ENCODE measurements around the gene PDGFRB.
A peak's percentile ranks its signal among the peaks of the same experiment; 100 is the strongest.

The PDGFRB gene

DNA sequence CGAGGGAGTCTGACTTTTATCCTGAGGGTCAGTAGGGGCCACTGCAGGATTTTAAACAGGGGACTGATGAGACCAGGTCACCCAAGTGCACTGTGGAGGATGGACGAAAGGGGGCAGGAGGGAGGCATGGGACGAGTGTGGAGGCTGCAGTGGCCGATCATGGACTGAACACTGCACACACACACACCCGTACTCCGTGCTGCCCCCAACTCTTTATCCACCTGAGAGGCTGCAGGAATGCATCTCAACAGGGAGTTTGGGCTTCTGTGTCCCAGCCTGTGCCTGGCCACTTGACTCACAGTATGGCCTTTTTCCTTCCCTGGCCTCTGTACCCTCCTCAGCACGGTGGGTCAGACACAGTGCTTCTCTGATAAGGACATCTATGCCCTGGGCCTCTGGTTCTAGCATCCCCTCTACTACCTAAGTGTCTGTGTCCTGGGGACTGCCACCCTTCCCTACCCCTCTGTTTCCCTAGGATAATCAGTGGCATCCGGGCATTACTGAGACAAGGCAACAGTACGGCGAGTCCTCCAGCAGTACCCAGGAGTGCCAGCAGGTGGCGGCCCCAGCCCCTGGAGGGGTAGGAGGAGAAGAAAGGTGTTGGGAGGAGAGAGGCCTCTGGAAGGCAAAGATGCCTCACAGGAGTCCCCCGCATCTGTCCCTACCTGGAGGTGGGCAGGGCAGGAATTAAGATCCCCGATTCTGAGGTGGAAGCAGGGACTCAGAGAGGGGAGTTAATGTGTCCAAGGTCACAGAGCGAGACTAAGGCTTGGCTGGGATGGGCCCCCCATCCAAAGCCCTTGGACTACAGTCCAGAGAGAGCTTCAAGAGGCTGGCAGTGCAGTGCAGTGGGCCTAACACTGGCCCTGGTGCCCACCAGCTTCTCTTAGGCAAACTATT is 5.8 kb upstream of the PDGFRB start:
- Histone ChIP-seq H3K4me1 (ENCODE audit: insufficient read depth, low read length) (peaks cover 18% of the 10 kb centered on the region), H3K9me3 (ENCODE audit: low read length) (no peaks in the 10 kb centered on the region), H3K27me3 (ENCODE audit: control insufficient read depth in 1 of 2, insufficient read depth in 2 of 2, low read length in 2 of 2) (no peaks in the 10 kb centered on the region), H3K36me3 (ENCODE audit: insufficient read depth, low read length) (no peaks in the 10 kb centered on the region), H3K9ac (ENCODE audit: low read length) (no peak overlapping the region), H3K4me3 (ENCODE audit: low read depth in 1 of 2, low read length in 2 of 2) (no peak overlapping the region), H3K27ac (ENCODE audit: low read depth, low read length) (no peak overlapping the region)

DNA sequence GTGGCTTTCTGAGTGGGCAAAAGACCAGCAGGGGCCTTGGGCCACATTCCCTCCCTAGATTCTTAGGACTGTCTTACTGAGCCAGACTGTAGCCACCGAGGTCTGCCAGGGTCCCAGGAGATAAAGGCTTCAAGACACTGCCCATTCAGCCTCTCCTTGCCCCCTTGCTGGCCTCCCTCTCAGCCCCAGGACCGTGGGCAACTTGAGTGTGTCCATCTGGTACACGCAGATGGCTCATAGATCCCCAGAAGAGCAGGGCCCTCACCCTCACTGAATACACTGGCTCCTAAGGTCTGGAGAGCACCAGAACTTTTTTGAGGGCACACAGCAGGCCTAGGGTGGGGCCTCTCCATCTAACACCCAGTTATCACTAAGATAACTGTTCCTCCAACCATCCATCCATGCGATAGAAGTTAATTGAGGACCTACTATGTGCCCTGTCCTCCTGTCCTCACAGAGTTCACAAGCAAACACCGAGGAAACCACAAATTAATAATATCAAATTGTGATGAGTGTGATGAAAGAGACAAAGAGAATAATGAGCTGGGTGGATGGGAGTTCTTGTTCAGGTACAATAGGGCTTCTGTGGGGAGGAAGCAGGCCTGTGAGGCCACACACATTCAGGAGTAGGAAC is 4.9 kb upstream of the PDGFRB start:
- H3K4me3 ChIP-seq (ENCODE audit: low read depth in 1 of 2, low read length in 2 of 2): no peak overlapping the region
- H3K9ac ChIP-seq (ENCODE audit: low read length): no peak overlapping the region
- no peak overlapping the region for H3K27ac ChIP-seq (ENCODE audit: low read depth, low read length)
- H3K36me3 ChIP-seq (ENCODE audit: insufficient read depth, low read length): no peaks in the 10 kb centered on the region
- H3K27me3 ChIP-seq (ENCODE audit: control insufficient read depth in 1 of 2, insufficient read depth in 2 of 2, low read length in 2 of 2): no peaks in the 10 kb centered on the region
- peaks cover 24% of the 10 kb centered on the region for H3K4me1 ChIP-seq (ENCODE audit: insufficient read depth, low read length)
- no peaks in the 10 kb centered on the region for H3K9me3 ChIP-seq (ENCODE audit: low read length)

- H3K4me1 ChIP-seq (ENCODE audit: insufficient read depth, low read length): peaks cover 21% of the 10 kb centered on the region
- no peaks in the 10 kb centered on the region for H3K9me3 ChIP-seq (ENCODE audit: low read length)
- no peaks in the 10 kb centered on the region for H3K36me3 ChIP-seq (ENCODE audit: insufficient read depth, low read length)
- H3K27ac ChIP-seq (ENCODE audit: low read depth, low read length): no peak overlapping the region
- no peaks in the 10 kb centered on the region for H3K27me3 ChIP-seq (ENCODE audit: control insufficient read depth in 1 of 2, insufficient read depth in 2 of 2, low read length in 2 of 2)
- no peak overlapping the region for H3K9ac ChIP-seq (ENCODE audit: low read length)
- no peak overlapping the region for H3K4me3 ChIP-seq (ENCODE audit: low read depth in 1 of 2, low read length in 2 of 2)
These were observed 4.1 kb upstream of the PDGFRB start for GRCh38 chr5:150159741-150160179.

DNA sequence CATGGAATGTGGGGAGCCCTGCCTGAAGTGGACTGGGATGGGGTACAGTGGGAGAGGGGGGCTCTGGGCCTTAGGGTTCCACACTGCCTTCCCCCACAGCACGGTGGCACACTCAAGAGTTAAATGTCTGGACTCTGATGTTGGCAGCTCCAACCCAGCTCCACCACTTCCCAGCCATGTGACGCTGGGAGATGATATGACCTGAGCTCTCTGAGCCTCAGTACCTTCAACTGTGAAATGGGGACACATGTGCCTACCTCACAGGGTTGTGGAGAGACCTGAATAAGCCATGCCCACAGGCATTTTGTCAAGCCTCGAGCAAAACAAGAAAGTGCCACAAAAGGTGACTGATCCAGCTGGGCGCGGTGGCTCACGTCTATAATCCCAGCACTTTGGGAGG is 3.4 kb upstream of the PDGFRB start:
- Histone ChIP-seq H3K27me3 (ENCODE audit: control insufficient read depth in 1 of 2, insufficient read depth in 2 of 2, low read length in 2 of 2) (no peaks in the 10 kb centered on the region), H3K9me3 (ENCODE audit: low read length) (no peaks in the 10 kb centered on the region), H3K36me3 (ENCODE audit: insufficient read depth, low read length) (no peaks in the 10 kb centered on the region), H3K27ac (ENCODE audit: low read depth, low read length) (no peak overlapping the region), H3K4me1 (ENCODE audit: insufficient read depth, low read length) (peaks cover 15% of the 10 kb centered on the region), H3K9ac (ENCODE audit: low read length) (no peak overlapping the region), H3K4me3 (ENCODE audit: low read depth in 1 of 2, low read length in 2 of 2) (no peak overlapping the region)

DNA sequence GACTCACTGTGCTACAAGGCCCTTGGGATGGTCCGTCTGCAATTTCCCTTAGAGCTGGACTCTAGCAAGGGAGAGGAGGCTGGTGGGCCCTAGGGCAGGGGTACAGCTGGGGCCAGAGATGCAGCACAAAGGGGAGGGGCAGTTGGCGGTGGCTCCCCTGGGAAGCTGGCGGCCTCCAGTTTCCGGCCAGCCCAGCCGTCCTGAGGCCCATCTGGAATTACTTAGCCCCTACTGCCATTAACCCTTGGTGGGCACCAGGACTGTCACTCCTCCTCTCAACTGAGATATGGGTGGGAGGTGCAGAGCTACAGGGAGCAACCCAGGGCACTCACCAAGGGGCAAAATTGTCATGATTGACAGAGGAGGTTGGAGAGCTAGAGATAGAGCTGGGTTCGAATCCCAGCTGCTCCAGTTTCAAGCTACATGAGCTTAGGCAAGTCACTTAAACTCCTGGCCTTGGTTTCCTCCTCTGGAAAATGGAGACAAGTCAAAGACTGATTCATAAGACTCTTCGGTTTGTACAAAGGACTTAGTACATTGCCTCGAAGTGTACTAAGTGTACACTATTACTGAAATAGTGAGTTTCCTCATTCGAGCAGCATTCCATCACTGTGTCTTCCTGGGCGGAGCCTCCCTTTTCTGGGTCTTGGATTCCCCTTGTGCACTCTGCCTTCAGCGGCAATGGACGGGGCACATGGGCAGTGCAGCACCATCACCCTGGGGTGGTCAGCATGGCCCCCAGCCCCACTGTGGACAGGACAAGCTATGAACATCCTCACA is 2.7 kb upstream of the PDGFRB start:
- Histone ChIP-seq H3K9me3 (ENCODE audit: low read length) (no peaks in the 10 kb centered on the region), H3K27me3 (ENCODE audit: control insufficient read depth in 1 of 2, insufficient read depth in 2 of 2, low read length in 2 of 2) (no peaks in the 10 kb centered on the region), H3K27ac (ENCODE audit: low read depth, low read length) (peak overlapping the region; percentile 10), H3K36me3 (ENCODE audit: insufficient read depth, low read length) (no peaks in the 10 kb centered on the region), H3K4me3 (ENCODE audit: low read depth in 1 of 2, low read length in 2 of 2) (no peak overlapping the region), H3K9ac (ENCODE audit: low read length) (no peak overlapping the region), H3K4me1 (ENCODE audit: insufficient read depth, low read length) (peaks cover 15% of the 10 kb centered on the region)

DNA sequence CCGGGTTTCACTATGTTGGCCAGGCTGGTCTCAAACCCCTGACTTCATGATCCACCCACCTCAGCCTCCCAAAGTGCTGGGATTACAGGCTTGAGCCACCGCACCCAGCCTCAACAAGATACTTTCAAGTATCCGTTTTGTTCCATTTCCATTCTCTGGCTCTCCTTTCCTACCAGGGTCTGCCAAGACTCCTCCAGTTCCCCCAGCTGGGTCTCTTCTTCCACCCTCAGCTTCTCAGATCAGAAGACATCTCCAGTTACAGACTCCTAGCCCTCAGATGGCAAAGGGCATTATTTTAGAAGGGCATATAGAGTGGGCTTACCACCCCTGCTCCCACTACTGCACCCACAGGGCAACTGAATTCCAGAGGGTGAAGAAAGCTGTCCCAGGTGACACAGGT is 1.5 kb upstream of the PDGFRB start:
- no peak overlapping the region for H3K27ac ChIP-seq (ENCODE audit: low read depth, low read length)
- H3K9ac ChIP-seq (ENCODE audit: low read length): no peak overlapping the region
- H3K27me3 ChIP-seq (ENCODE audit: control insufficient read depth in 1 of 2, insufficient read depth in 2 of 2, low read length in 2 of 2): no peaks in the 10 kb centered on the region
- peaks cover 15% of the 10 kb centered on the region for H3K4me1 ChIP-seq (ENCODE audit: insufficient read depth, low read length)
- no peaks in the 10 kb centered on the region for H3K36me3 ChIP-seq (ENCODE audit: insufficient read depth, low read length)
- no peaks in the 10 kb centered on the region for H3K9me3 ChIP-seq (ENCODE audit: low read length)
- H3K4me3 ChIP-seq (ENCODE audit: low read depth in 1 of 2, low read length in 2 of 2): no peak overlapping the region

DNA sequence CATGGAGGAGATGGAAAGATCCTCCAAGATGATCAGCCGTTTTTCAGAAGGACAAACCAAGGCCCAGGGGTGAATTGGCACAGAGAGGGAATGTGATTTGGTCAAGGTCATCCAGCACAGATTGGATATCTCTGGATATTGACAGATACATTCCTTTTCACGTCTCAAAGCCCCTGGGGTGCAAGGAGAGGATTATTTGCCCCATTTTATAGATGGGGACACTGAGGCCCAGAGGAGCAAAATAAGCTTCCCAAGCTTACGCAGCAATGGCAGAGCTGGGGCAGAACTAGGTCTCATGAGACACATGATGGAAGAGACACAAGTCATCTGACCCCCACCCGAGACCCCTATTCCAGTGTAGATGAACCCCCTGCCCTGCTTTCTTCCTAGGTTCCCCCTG is 895 bp upstream of the PDGFRB start:
- peak overlapping the region in 1 of 2 donors; percentile 72 for H3K4me3 ChIP-seq (ENCODE audit: low read depth in 1 of 2, low read length in 2 of 2)
- H3K36me3 ChIP-seq (ENCODE audit: insufficient read depth, low read length): no peaks in the 10 kb centered on the region
- peak overlapping the region; percentile 13 for H3K27ac ChIP-seq (ENCODE audit: low read depth, low read length)
- no peak overlapping the region for H3K9ac ChIP-seq (ENCODE audit: low read length)
- H3K27me3 ChIP-seq (ENCODE audit: control insufficient read depth in 1 of 2, insufficient read depth in 2 of 2, low read length in 2 of 2): no peaks in the 10 kb centered on the region
- peaks cover 15% of the 10 kb centered on the region for H3K4me1 ChIP-seq (ENCODE audit: insufficient read depth, low read length)
- H3K9me3 ChIP-seq (ENCODE audit: low read length): no peaks in the 10 kb centered on the region

DNA sequence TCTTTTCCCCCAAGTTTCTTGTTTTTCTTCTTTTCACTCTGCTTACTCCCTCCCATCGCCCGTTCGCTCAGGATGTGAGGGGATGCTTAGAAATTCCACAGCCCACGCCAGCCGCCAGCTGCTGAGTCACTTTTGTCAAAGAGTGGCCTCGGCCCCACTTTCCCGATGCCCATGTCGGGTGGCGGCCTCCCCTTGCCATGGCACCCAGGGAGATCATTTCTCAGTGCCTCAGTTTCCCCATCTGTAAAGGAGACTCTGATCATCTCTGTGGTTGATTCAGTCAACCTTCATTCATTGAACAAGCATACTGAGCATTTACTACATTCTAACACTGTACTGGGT is 353 bp upstream of the PDGFRB start:
- peaks cover 18% of the 10 kb centered on the region for H3K4me1 ChIP-seq (ENCODE audit: insufficient read depth, low read length)
- no peaks in the 10 kb centered on the region for H3K9me3 ChIP-seq (ENCODE audit: low read length)
- no peaks in the 10 kb centered on the region for H3K27me3 ChIP-seq (ENCODE audit: control insufficient read depth in 1 of 2, insufficient read depth in 2 of 2, low read length in 2 of 2)
- peak overlapping the region; percentile 13 for H3K27ac ChIP-seq (ENCODE audit: low read depth, low read length)
- peak overlapping the region; percentile 49 to 72 for H3K4me3 ChIP-seq (ENCODE audit: low read depth in 1 of 2, low read length in 2 of 2)
- no peak overlapping the region for H3K9ac ChIP-seq (ENCODE audit: low read length)
- H3K36me3 ChIP-seq (ENCODE audit: insufficient read depth, low read length): no peaks in the 10 kb centered on the region

DNA sequence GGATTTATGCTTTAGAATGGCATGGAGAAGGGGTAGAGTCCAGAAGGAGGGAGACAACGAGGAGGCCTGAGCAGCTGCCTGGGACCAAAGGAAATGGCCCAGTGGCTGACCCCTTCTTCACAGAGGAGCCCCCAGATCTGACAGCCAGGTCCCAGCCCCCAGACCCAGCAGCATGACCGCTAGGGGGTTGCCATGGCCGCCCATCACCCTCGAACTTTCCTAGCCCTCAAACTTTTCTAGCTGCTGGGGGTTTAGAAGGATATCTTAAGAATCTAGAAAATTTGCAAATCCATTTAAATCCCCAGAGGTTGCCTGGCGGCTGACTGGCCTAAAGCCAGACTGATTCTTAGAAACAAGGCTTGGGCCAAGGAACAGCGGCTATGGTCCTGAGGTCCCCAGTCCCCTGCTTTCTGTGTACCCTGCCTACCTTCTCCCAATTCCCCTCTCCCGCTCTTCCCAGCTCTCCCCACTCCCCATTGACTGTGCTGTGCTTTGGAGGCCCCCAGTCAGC is 972 bp downstream of the PDGFRB start:
- H3K9me3 ChIP-seq (ENCODE audit: low read length): no peaks in the 10 kb centered on the region
- peaks cover 28% of the 10 kb centered on the region for H3K4me1 ChIP-seq (ENCODE audit: insufficient read depth, low read length)
- peak overlapping the region; percentile 24 for H3K27ac ChIP-seq (ENCODE audit: low read depth, low read length)
- H3K9ac ChIP-seq (ENCODE audit: low read length): peak overlapping the region; percentile 61
- H3K4me3 ChIP-seq (ENCODE audit: low read depth in 1 of 2, low read length in 2 of 2): peak overlapping the region; percentile 49 to 72
- H3K36me3 ChIP-seq (ENCODE audit: insufficient read depth, low read length): no peaks in the 10 kb centered on the region
- H3K27me3 ChIP-seq (ENCODE audit: control insufficient read depth in 1 of 2, insufficient read depth in 2 of 2, low read length in 2 of 2): no peaks in the 10 kb centered on the region

DNA sequence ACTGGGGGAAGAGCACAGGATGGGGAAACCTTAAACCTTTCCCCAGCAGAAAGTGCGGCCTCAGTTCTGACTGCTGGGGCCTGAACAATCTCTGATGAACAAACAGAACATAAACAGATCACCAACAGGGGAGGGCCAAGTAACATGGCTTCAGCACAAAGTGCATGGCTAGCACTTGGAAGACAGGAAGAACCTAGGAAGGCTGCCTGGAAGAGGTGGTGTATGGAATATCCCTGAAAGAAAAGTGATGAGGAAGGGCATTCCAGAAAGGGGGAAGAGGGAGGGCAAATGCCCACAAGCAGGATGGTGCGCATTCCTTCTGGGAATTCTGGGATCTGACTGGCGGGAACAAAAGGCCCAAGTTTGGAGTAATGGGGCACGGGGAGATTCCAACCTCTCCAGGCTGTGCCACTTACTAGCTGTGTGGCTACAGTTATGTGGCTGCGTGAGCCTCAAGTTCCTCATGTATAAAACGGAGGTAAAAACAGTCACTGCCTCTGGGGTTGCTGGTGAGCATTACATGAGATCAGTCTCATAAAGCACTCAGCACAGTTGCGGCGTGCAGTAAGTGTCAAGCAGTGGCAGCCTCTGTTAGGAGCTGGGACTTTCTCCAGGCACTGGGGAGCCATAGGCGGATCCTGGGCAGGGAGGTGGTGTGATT is 1.6 kb downstream of the PDGFRB start:
- Histone ChIP-seq H3K9ac (ENCODE audit: low read length) (peak overlapping the region; percentile 61), H3K4me3 (ENCODE audit: low read depth in 1 of 2, low read length in 2 of 2) (peak overlapping the region; percentile 49 to 72), H3K27ac (ENCODE audit: low read depth, low read length) (peak overlapping the region; percentile 24), H3K4me1 (ENCODE audit: insufficient read depth, low read length) (peaks cover 33% of the 10 kb centered on the region), H3K27me3 (ENCODE audit: control insufficient read depth in 1 of 2, insufficient read depth in 2 of 2, low read length in 2 of 2) (no peaks in the 10 kb centered on the region), H3K36me3 (ENCODE audit: insufficient read depth, low read length) (no peaks in the 10 kb centered on the region), H3K9me3 (ENCODE audit: low read length) (no peaks in the 10 kb centered on the region)

GRCh38 chr5:150153483-150153882 is 2.2 kb downstream of the PDGFRB start:
- peak overlapping the region in 1 of 2 donors; percentile 72 for H3K4me3 ChIP-seq (ENCODE audit: low read depth in 1 of 2, low read length in 2 of 2)
- no peaks in the 10 kb centered on the region for H3K9me3 ChIP-seq (ENCODE audit: low read length)
- H3K4me1 ChIP-seq (ENCODE audit: insufficient read depth, low read length): peaks cover 33% of the 10 kb centered on the region
- no peak overlapping the region for H3K9ac ChIP-seq (ENCODE audit: low read length)
- no peaks in the 10 kb centered on the region for H3K36me3 ChIP-seq (ENCODE audit: insufficient read depth, low read length)
- H3K27me3 ChIP-seq (ENCODE audit: control insufficient read depth in 1 of 2, insufficient read depth in 2 of 2, low read length in 2 of 2): no peaks in the 10 kb centered on the region
- no peak overlapping the region for H3K27ac ChIP-seq (ENCODE audit: low read depth, low read length)
